ENCODE measurements around the gene NUP205. TPM values are rescaled to one million over a fixed set of nuclear protein-coding genes. Genes with fewer than 3 reads are reported as not detected.
A peak's percentile ranks its signal among the peaks of the same experiment; 100 is the strongest.

NUP205 gene
- total RNA-seq, 1 experiment from 2014 or later, result 86.7 TPM

GRCh38 chr7:135509589-135509838, 48.2 kb upstream of the NUP205 start:
- Histone ChIP-seq H3F3A (ENCODE audit: low read length, unreplicated experiment) (no peaks in the 10 kb centered on the region), H3K9ac (ENCODE audit: low read length) (peak overlapping the region; percentile 95), H2AFZ (ENCODE audit: low read length) (peak overlapping the region; percentile 85)

DNA sequence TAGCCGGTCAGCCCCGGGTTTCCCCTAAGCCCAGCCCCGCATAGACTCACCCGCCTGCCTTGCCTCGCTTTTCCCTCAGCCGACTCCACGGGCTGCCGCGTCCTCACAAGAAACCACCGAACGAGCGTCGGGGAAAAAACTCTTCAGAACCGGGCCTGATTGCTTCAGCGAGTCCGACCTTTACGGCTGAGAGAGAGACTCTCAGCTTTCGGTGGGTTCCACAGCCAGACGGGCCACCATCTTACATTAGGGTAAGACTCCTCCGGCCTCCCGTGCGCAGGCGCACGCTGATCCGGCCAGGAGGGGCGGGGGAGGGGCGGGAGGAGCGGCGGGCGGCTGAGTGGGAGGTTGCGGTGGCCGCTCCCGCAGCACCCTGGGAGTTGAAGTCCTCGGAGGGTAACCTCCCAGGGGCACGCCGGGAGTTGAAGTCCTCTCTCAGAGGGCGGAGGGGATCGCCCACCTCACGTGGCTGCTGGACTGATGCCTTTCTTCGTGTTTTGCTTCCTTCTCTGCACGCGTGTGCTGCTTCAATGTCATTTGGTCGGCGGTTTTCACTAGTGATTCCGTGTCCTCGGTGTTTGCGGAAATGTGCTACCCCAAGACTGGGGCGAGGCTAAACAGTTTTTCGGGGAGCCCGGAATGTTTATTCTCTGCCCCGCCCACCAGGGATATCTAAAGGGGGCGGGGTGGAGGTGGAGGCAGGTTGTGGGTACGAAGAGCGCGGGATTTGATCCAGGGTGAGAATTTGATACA, 47.7 kb upstream of the NUP205 start, which contains the start of gene CNOT4:
CNOT4 (minus strand) TSS at position 264 of the 753 bp plus-strand sequence. CDS start 71,771 bp downstream, outside the sequence.
- TF ChIP-seq EZH2 (IDR thresholded peaks at IDR 0.05; ENCODE audit: low read length, unreplicated experiment) (no peak), CTCF (conservative IDR thresholded peaks at IDR 0.05; ENCODE audit: low read depth, low read length) (no peak), EZH2phosphoT487 (IDR thresholded peaks at IDR 0.05; ENCODE audit: borderline replicate concordance, low read length) (no peak)
- CTCF ChIA-PET, result no interaction called here

More at GRCh38 chr7:135509589-135509838, 48.2 kb upstream of the NUP205 start:
- peaks cover 53% of the 10 kb centered on the region for H3K79me2 ChIP-seq (ENCODE audit: low read length)
- no peaks in the 10 kb centered on the region for H3K9me3 ChIP-seq (ENCODE audit: low read length)
- peaks cover 22% of the 10 kb centered on the region for H3K4me1 ChIP-seq (ENCODE audit: insufficient read depth, low read length)
- ATAC-seq (no peak), DNase-seq (no peak)
- H3K27ac ChIP-seq (ENCODE audit: low read length), result peak overlapping the region; percentile 53; the same call in 1 of the 2 replicates
- BruUV-seq (replicated peaks), result no TSS peak
- no peaks in the 10 kb centered on the region for H3K27me3 ChIP-seq (ENCODE audit: low read length)
- peak overlapping the region; percentile 84 for H3K4me3 ChIP-seq (ENCODE audit: low read length)
- H3K9me2 ChIP-seq (replicated peaks; ENCODE audit: low read length), result no peaks in the 10 kb centered on the region
- POLR2A ChIA-PET (ENCODE audit: unreplicated experiment), result no interaction called here
- no peaks in the 10 kb centered on the region for H3K36me3 ChIP-seq (ENCODE audit: low read depth, low read length)
- intact Hi-C loops (cut with micrococcal nuclease), result no loop called here
- H4K20me1 ChIP-seq (ENCODE audit: low read length), result peaks cover 17% of the 10 kb centered on the region
- TF ChIP-seq EZH2phosphoT487 (IDR thresholded peaks at IDR 0.05; ENCODE audit: borderline replicate concordance, low read length) (no peak), EZH2 (IDR thresholded peaks at IDR 0.05; ENCODE audit: low read length, unreplicated experiment) (no peak), CTCF (conservative IDR thresholded peaks at IDR 0.05; ENCODE audit: low read depth, low read length) (no peak)
- peak overlapping the region; percentile 84 for H3K4me2 ChIP-seq (ENCODE audit: low read length)
- CTCF ChIA-PET, result interaction anchor here (1.0 kb wide), 1 partner anchor 94 kb away, joined by 5 read pairs; no protein-coding TSS in a partner anchor

More for the DNA sequence above, 47.7 kb upstream of the NUP205 start, which contains the start of gene CNOT4:
- H4K20me1 ChIP-seq (ENCODE audit: low read length), result peaks cover 17% of the 10 kb centered on the region
- no peaks in the 10 kb centered on the region for H3K9me3 ChIP-seq (ENCODE audit: low read length)
- DNase-seq (peak; percentile 93), ATAC-seq (peak; percentile 91)
- H3K27ac ChIP-seq (ENCODE audit: low read length), result peak within 1 kb of the TSS; percentile 53; the same call in 1 of the 2 replicates
- peak within 1 kb of the TSS; percentile 95 for H3K9ac ChIP-seq (ENCODE audit: low read length)
- peak within 1 kb of the TSS; percentile 100 for H2AFZ ChIP-seq (ENCODE audit: low read length)
- intact Hi-C loops (cut with micrococcal nuclease), result loop anchor here (1.0 to 2.0 kb wide), 3 partner anchors 47 to 229 kb away; partner anchors contain the start of gene NUP205
- H3K4me3 ChIP-seq (ENCODE audit: low read length), result peak within 1 kb of the TSS; percentile 84
- H3K9me2 ChIP-seq (replicated peaks; ENCODE audit: low read length), result no peaks in the 10 kb centered on the region
- BruUV-seq (replicated peaks), result no TSS peak
- no peaks in the 10 kb centered on the region for H3K27me3 ChIP-seq (ENCODE audit: low read length)
- H3K36me3 ChIP-seq (ENCODE audit: low read depth, low read length), result no peaks in the 10 kb centered on the region
- POLR2A ChIA-PET (ENCODE audit: unreplicated experiment), result no interaction called here
- H3K4me2 ChIP-seq (ENCODE audit: low read length), result peak within 1 kb of the TSS; percentile 99
- H3F3A ChIP-seq (ENCODE audit: low read length, unreplicated experiment), result no peaks in the 10 kb centered on the region
- peaks cover 22% of the 10 kb centered on the region for H3K4me1 ChIP-seq (ENCODE audit: insufficient read depth, low read length)
- H3K79me2 ChIP-seq (ENCODE audit: low read length), result peaks cover 49% of the 10 kb centered on the region
